DMS 273 treated with DMSO at 0.1 percent for 48 hours (cell line): ENCODE data around the gene KRT39.
A peak's percentile ranks its signal among the peaks of the same experiment; 100 is the strongest.
"Not testable (repeated sequence)": the region's sequence is repeated elsewhere in the genome, so short reads cannot be mapped to it uniquely, and the experiment has no call there.

ENCODE experiments used
- DNase-seq: peaks from one replicate; lab custom pipeline; 2025; lab: John Stamatoyannopoulos, UW

KRT39 gene

DNA sequence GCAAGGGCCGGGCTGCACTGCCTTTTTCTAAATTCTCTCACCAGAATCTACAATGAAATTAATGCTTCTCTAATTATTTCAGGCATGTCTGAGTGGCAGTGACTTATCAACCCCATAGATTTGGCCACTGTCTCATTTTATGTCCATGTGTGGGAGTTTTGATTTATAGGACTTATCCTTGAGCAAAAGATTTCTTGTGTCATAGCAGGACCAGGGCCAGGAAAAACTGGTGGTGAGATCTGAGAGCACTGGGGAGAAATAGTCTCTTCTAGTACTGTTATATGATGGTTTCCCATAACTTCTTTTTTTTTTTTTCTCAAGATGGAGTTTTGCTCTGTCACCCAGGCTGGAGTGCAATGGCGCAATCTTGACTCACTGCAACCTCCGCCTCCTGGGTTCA is 27.8 kb downstream of the KRT39 start:
- DNase-seq = no peak

DNA sequence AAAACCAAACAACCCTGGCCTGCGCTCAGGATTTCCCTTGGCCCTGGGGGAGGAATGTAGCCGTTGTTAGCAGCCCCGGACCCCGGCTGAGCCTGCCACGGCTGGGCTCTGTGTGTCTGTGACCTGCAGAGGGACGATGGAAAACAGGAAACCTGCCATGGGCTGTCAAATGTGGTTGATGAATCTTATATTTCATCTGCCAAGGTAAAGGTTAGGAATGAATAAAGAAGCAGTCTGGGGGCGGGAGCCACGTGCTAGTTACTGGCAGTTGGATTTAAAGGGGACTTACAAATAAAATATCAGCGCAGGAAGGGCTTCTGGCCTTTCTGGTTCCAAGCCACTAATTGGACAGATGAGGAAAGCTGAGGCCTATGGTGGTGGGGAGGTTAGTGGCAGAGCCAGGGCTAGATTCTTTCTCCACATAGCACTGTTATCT is 29.3 kb downstream of the KRT39 start, which contains the start of gene KRT23:
Gene KRT23, minus strand, starts transcription at position 263 of the 436 bp plus-strand sequence. CDS start 1,043 bp downstream, outside the sequence.
- DNase-seq = no peak

DNA sequence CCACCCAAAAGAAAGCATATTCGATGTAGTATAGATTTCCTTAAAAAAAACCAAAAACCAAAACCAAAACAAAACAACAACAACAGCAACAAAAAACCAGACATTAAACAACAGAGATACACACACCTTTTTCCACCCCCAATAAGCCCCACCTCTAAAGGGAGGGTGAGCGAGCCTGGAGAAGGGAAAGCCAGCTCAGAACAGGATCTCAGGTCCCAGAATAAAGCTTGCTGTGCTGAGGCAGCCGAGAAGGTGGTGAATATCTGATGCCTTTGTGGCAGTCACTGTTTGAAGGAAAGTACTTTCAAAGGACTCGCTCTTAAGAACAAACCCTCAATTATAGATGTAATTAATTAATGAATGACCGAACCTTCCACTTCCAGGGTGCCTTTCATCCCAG is 29.8 kb downstream of the KRT39 start:
- no peak for DNase-seq

DNA sequence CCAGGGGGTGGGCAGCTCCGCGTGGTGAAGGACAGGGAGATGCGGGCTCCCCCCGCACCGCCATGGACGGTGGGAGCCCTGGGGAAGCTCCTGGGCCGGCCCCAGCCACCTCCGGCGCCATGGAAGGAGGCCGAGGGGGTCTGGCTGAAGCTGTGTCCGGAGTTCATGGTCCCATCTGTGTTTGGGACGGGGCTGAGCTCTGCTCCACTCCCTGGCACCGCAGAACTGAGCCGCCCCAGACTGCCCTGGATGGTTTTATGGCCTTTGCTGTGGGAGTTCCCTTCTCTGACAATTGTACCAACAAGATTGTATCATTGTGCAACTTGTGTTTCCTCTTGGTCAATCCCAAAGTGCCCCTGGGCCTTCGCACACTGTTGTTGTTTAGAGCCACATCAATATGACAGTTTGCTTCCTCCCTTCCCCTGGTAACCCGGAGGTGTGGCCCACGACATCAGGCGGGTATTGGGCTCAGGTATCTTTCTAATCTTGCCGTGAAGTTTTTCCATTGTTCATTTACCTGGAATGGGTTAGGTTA is 30.2 kb downstream of the KRT39 start:
- no peak for DNase-seq

DNA sequence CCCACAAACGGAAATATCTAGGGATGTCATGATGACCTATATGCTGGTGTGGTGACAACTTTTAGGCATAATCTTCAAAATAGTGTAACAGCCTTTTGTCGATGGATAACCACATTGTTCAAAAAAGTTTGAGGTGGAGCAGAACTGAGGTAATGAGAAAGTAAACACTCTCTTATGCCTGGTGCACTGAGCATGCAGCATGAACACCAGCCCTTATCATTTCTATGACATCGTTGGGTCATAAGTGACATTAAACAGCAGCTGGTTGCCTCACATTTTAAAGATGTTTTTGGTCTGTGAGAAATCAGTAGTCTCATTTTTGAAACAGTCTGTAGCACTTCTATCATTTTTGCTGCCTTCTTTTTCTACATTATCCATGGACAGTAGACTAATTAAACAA is 31.1 kb downstream of the KRT39 start:
- no peak for DNase-seq

DNA sequence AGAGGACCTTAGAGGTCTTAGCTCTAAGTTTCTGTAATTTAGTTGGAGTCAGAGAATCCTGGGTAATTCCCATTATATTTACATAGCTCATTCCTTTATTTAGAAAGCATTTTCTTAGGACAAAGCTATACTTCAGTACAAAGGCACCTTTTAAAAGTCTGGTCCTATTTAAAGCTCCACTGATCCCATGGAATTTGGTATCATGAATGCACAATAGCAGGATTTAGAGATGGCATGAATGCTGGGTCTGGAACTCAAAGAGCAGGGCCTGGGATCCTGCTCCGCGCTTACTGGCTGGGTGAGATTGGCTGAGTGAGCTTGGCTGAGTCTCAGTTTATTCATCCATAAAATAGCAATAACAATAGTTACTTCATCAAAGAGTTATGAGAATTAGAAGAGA is 34.1 kb downstream of the KRT39 start:
- DNase-seq = no peak

DNA sequence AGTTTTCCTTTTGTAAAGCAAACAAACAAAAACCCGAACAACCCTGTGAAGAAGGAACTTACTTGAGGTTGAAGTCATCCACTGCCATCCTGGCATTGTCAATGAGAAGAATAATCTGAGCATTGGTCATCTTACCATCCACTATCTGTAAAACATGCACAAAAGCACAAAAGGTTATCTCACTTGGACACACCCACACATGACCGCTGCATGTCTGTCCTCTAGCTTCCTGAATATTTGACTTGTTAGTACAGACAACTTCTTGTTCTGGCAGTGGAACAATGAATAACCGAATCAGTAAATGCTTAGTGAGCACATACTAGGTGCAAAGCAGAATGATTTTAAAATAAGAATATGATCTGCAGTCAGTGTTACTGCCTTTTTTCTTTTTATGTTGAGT is 35.4 kb downstream of the KRT39 start:
- DNase-seq = no peak

DNA sequence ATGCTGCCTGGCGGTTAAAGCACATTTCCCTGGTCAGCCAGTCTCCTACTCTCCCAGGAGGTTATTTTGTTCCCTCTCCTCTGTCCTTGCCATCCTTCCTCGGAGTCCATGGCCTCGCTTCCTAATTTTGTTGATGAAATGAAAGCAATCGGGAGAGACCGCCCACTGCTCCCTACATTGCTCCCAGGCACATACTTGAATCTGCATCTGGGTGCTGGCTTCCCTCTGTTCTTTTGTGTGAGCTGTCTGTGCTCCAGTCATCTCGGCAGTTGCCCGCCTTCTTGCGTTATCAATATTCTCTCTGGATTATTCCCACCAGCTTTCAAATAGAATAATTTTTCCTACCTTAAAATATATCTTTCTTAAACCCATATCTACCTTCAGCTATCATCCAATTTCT is 40.4 kb downstream of the KRT39 start:
- DNase-seq = no peak

DNA sequence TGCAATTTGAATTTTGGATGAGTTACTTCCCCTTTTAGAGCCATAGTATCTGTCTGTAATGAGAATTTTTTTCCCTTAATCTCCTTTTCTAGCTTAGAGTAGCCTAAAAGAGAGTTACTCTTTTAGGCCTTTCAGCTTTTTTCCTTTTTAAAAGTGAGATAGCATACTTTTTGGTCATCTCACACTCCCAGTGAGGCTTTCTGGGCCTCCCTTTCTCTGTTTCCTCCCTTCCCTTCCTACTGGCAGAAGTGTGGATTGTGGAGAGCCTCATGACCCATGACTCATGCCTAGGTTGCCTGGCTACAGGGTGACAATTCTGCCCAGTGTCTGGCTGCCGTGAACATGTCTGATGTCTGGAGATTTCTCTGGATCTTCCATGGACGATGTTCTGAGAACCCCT is 44.5 kb downstream of the KRT39 start:
- no peak for DNase-seq

DNA sequence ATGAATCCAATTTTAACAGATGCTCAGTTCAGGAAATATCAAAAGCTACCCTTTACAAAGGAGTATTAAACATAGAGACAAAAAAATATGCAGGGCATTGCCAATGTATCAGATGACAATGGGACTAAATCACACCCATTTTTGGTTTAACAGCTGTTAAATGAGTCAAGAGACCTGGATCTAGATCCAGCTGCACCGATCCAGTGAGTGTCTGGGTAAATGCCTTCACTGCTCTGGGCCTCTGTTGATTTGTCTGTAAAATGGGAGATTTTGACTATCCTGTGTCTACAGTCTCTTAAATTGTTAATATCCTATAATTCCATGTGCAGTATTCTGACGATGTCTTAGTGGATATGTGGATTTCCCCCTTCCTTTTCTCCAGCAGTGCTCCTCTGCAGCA is 45.7 kb downstream of the KRT39 start:
- no peak for DNase-seq

DNA sequence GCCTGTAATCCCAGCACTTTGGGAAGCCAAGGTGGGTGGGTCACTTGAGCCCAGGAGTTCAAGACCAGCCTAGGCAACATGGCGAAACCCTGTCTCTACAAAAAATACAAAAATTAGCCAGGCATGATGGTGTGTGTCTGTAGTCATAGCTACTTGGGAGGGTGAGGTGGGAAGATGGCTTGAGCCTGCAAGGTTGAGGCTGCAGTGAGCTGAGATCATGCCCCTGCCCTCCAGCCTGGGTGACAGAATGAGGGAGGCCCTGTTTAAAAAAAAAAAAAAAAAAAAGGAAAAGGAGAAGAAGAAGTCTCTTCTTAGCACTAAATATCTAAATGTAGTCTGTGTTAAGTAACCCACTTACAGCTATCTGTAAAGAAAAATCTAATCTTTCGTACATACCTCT is 49.6 kb downstream of the KRT39 start:
- DNase-seq = not testable (repeated sequence)

DNA sequence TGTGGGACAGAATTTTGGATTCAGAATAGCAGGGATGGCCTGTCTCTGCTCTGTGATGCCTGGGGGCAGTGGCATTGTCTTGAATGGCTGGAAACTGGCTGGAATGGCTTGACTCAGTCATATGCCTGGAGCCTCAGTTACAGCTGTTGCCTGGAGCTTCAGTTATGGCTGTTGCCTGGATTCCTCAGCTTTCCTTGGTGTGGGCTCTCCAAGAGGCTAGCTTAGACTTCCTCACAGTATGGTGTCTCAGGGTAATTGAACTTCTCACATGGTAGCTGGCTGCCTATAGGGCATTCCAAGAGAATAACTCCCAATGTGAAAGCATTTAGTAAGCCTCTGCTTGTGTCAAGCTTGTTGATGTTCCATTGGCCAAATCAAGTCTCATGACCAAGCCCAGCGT is 50.4 kb downstream of the KRT39 start:
- no peak for DNase-seq

DNA sequence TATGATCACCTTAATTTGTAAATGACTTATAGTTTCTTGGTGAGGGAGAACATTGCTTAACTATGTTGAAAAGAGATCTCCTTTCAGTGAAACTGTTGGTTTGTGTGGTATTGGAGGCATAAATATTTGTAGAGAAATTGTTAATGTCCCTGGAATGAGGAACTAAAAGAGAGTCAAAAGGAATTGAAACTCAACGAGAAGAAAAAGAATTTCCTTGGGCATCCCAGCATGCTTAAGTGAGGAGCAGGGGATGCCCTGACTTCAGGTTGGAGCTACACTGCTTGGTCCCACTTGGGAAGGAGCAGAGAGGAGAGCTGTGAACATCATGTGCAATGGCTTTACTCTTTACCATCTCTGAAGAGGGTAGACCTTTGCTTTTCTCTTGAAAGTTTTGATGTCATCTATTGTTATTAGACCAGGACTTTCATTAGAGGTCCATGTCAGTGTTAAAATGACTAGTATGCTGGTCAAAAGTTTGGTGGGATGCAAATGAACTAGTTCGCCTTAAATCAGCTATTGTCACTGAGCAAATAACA is 51.0 kb downstream of the KRT39 start:
- no peak for DNase-seq

DNA sequence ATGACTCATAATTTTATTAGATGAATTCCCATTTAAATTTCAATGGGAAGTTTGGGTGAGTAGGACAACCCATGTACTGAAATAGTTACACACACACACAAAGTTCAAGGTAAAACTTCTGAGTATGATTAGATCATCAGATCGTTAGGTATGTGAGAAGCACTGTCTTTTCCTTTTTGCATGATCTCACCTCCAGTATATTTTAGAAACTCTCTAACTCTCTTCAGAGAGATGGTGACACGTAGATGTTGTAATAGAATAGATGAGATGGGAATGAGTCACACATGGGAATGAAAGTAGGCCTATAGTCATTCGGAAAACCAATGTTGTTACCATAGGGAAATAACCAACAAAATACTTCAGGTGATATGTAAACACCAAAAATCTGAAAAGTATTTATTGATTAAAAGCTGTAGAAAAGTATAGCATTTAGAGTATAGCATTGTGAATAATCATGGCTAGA is 51.5 kb downstream of the KRT39 start:
- no peak for DNase-seq

DNA sequence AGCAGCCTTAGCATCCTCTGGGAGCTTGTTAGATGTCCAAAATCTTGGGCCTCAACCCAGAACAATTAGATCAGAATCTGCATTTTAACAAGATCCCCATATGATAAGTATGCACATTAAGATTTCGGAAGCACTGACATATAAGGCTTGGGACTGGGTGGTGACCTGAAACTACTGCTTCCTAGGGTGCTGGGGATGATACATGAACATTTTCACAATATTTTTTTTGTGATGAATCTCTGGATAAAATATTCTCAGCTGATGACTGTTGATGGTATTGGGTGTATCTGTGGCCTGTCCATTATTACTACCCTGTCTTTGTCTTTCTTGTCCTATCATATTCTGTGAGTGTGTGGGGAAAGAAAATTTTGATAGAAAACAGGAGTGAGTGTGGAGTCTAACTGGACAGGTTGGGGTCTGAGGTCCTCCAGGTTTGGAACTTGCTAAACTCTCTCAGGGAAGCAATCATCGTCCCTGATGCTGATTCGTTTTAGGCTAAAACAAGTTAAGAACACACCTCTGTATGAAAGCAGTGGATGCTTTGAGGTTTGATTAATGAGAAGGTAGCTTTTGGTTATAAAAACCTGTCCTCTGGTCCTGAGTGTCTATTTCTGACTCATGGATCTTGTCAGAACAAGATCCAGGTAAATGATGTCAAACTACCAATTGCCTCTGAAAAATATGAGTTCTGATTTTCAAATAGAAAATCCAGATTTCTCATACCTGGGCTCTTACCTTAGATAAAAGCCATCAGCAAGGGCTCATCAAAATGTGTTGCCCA is 52.5 kb downstream of the KRT39 start:
- DNase-seq = no peak

DNA sequence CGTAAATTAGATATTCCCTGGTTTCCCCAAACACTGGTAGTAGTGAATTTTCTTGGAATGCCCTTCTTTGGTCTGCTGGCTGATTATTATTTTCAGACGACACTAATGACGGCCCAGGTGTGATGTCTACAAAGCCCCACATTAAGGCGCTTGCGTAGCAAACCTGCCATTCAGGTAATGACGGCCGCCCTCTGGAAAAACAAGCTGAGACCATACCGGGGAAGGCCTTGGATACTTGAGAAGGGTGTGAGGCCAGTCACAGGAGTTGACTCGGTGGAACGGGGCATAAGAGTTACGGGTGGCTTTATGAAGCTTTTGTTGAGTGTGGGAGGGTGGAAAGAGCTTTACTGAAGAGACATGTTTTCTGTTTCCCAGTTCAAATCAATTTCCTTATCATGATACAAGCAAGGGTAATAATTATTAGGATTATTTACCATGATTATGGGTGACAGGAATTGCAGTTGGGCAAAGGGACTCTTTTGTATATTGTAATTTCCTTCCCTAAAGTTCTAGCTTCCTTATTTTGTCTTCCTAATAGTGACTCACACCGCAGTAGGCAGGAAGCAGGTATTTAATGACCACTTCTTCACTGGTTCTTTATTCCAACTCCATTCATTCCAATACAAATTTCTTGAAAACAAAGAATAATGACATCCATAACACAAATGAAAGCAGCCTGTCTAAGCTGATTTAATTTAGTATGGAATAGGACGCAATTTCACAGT is 54.1 kb downstream of the KRT39 start:
- no peak for DNase-seq

DNA sequence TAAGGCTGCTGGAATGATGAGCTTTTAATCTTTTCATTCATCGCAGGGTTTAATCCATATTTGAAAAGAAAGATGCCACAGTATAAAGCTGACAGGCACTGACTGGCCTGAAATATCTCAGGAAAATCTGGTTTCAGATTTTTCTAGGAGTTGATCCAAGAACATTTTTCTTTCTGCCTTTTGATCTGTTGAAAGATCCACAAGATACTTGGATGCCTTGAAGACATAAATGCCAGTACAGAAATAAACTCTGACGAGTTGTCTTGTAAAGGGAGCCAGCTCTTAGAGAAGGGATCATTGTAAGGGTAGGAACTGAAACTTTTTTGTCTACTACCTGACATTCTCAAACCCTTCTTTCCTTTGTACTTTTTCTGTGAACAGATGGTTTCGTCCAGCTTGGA is 56.3 kb downstream of the KRT39 start:
- DNase-seq = no peak

DNA sequence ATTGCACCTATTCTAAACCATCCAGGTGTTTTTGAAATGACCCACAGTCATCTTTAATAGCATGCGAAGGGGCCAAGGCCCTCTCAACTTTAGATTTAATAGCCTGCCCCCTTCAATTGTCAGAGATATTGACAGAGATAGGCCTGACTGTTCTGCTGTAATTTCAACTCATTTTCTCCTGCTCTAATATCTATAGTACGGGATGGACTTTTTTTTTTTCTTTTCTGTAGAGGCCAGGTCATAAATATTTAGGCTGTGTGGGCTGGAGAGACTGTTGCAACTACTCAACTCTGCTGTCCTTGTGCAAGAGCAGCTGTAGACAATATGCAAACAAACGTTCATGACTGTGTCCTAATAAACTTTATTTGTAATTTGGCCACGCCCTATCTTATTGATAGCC is 57.0 kb downstream of the KRT39 start:
- no peak for DNase-seq

DNA sequence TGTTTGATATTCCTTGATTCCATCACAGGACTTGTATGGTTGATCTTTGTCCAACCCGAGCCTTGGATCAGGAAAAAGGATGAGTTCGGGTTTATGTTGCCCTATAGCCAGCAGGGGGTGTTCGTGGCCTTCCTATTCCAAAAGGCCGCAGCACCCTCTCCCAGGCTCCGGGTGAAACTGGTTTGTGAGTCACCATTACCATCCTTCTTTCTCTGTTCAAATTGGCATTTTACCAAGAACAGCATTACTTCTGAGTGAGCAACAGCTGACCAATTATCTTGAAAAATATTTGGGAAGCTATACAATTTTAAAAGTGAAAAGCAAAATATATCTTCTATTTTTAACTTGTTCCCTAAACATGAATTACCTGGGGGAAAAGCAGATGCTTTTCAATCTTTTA is 57.4 kb downstream of the KRT39 start:
- peak; percentile 39 for DNase-seq
